Measurements from ENCODE around the gene SLC5A11.

- no peak for TF ChIP-seq FOXC1 (CRISPR knock-in tag; IDR thresholded peaks at IDR 0.05; ENCODE audit: borderline replicate concordance)
- no peak for TF ChIP-seq ZNF274 (CRISPR knock-in tag; IDR thresholded peaks at IDR 0.05)
- TF ChIP-seq KDM1A (CRISPR knock-in tag; IDR thresholded peaks at IDR 0.05): no peak
- TF ChIP-seq MEIS2 (CRISPR knock-in tag; IDR thresholded peaks at IDR 0.05): no peak
- TF ChIP-seq, protein P1, sequence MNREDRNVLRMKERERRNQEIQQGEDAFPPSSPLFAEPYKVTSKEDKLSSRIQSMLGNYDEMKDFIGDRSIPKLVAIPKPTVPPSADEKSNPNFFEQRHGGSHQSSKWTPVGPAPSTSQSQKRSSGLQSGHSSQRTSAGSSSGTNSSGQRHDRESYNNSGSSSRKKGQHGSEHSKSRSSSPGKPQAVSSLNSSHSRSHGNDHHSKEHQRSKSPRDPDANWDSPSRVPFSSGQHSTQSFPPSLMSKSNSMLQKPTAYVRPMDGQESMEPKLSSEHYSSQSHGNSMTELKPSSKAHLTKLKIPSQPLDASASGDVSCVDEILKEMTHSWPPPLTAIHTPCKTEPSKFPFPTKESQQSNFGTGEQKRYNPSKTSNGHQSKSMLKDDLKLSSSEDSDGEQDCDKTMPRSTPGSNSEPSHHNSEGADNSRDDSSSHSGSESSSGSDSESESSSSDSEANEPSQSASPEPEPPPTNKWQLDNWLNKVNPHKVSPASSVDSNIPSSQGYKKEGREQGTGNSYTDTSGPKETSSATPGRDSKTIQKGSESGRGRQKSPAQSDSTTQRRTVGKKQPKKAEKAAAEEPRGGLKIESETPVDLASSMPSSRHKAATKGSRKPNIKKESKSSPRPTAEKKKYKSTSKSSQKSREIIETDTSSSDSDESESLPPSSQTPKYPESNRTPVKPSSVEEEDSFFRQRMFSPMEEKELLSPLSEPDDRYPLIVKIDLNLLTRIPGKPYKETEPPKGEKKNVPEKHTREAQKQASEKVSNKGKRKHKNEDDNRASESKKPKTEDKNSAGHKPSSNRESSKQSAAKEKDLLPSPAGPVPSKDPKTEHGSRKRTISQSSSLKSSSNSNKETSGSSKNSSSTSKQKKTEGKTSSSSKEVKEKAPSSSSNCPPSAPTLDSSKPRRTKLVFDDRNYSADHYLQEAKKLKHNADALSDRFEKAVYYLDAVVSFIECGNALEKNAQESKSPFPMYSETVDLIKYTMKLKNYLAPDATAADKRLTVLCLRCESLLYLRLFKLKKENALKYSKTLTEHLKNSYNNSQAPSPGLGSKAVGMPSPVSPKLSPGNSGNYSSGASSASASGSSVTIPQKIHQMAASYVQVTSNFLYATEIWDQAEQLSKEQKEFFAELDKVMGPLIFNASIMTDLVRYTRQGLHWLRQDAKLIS (CRISPR knock-in tag; IDR thresholded peaks at IDR 0.05): no peak
- TF ChIP-seq ATRX (CRISPR knock-in tag; IDR thresholded peaks at IDR 0.05; ENCODE audit: borderline replicate concordance): no peak
- no peak for TF ChIP-seq CREM (IDR thresholded peaks at IDR 0.05)
- TF ChIP-seq CREM (CRISPR knock-in tag; IDR thresholded peaks at IDR 0.05): no peak
- TF ChIP-seq NBN (conservative IDR thresholded peaks at IDR 0.05): no peak
Observed at GRCh38 chr16:24946155-24946554, 100.4 kb downstream of the SLC5A11 start.

Data from HepG2 (cell line).